GM12865 (cell line): ENCODE measurements around the gene PRR5L.

Source experiments
- DNase-seq: peaks from one replicate; pipeline ENCODE4 v3.0.0; 2010; ENCODE audit warnings: low read depth
- H3K4me3 ChIP-seq: 2 replicates; pipeline ENCODE4 v1.5.1; 2011; ENCODE audit warnings: mild to moderate bottlenecking, low read depth, low read length, control low read depth
- CTCF ChIP-seq: IDR thresholded peaks from 2 replicates; pipeline ENCODE4 v1.5.1; 2011; ENCODE audit warnings: low read length, control low read depth, low read depth, inconsistent platforms; ENCODE audit not compliant: insufficient read depth; ENCODE audit errors: missing control alignments

The PRR5L gene

GRCh38 chr11:36400766-36401455 is 104.8 kb downstream of the PRR5L start:
- peak; percentile 26 for DNase-seq
- no peak overlapping the region for H3K4me3 ChIP-seq
- TF ChIP-seq CTCF = no peak

GRCh38 chr11:36402568-36403170 is 106.6 kb downstream of the PRR5L start:
- TF ChIP-seq CTCF = no peak
- no peak overlapping the region for H3K4me3 ChIP-seq
- no peak for DNase-seq

DNA sequence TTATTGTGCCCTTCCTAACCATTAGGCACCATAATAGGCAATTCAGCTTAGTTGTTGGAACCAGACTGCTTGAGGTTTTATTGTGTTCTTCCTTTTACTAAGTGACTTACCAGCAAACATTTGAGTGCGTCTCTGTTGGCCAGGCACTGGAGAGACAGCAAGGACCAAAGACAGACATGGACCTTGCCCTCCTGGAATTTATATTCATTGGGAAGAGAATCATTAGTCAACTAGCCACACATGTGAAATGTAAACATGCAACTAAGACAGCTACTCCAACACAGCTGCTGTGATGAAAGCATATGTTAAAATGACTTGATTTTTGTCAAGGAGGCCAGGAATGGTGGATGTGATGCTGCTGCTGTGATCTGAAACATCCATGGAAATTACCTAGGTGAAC is 107.6 kb downstream of the PRR5L start:
- no peak for DNase-seq
- TF ChIP-seq CTCF = no peak
- H3K4me3 ChIP-seq = no peak overlapping the region

GRCh38 chr11:36404831-36405230 is 108.7 kb downstream of the PRR5L start:
- no peak for TF ChIP-seq CTCF
- no peak for DNase-seq
- no peak overlapping the region for H3K4me3 ChIP-seq

DNA sequence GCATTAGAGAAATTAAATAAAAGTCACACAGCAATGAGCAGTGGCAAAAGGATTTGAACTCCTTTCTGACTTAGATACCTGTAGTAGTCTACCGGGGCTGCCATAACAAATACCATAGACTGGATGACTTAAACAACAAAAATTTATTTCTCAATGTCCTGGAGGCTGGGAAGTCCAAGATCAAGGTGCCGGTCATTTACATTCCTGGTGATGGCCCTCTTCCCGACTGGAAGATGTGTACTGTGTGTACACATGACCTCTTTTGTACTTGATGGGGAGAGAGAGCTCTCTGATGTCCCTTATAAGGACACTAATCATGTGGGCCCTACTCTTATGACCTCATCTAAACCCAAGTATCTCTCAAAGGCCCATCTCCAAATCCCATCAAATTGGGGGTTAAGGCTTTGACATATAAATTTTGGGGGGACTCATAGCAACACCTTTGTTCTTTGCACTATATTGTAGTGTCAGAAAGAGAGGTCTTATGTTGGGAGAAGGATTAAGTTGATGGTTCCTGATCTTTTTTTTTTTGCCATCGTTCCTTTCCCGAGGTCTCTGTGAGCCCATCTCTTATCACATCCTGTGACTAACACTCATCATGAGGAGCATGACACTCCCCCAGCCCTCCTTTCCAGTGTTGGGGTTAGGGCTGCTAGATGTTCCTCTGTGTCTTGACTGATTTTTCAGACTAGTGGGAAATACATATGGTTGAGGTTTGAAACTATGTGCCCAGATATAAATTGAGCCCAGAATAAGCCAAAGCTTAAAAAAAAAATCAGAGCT is 109.7 kb downstream of the PRR5L start:
- no peak overlapping the region for H3K4me3 ChIP-seq
- DNase-seq = no peak
- TF ChIP-seq CTCF = no peak

- no peak for DNase-seq
- H3K4me3 ChIP-seq = no peak overlapping the region
- TF ChIP-seq CTCF = no peak
These were observed 111.3 kb downstream of the PRR5L start for GRCh38 chr11:36407356-36407755.
